HFFc6 (cell line): Measurements from ENCODE around the gene SERPINA3. TPM values are rescaled to one million over a fixed set of nuclear protein-coding genes. Genes with fewer than 3 reads are reported as not detected.

Source experiments
- DNase-seq: peaks from one replicate; pipeline ENCODE4 v3.0.0-alpha.2; 2018
- H3K27ac Mint-ChIP-seq: 2 replicates; pipeline ENCODE4 v1.8.0; 2020; ENCODE audit warnings: mild to moderate bottlenecking, mixed read lengths
- H3K27me3 Mint-ChIP-seq: 2 replicates; pipeline ENCODE4 v1.8.0; 2021; ENCODE audit warnings: mild to moderate bottlenecking, moderate library complexity, mixed read lengths; ENCODE audit not compliant: insufficient read depth
- H3K36me3 Mint-ChIP-seq: 2 replicates; pipeline ENCODE4 v1.8.0; 2021; ENCODE audit warnings: low read depth, mixed read lengths
- H3K4me1 Mint-ChIP-seq: 2 replicates; pipeline ENCODE4 v1.8.0; 2020; ENCODE audit warnings: low read depth, mixed read lengths
- H3K4me3 Mint-ChIP-seq: 2 replicates; pipeline ENCODE4 v1.8.0; 2020; ENCODE audit warnings: mild to moderate bottlenecking, moderate library complexity, mixed read lengths
- H3K9me3 Mint-ChIP-seq: 2 replicates; pipeline ENCODE4 v1.8.0; 2020; ENCODE audit warnings: mild to moderate bottlenecking, mixed read lengths
- total RNA-seq, 6 experiments: library from RNA; stranded (reverse); fragmentation: NEBNext Ultra II Directional; extraction: Animal tissue kit (Norgen Biotek cat#: 25700); gene quantifications; 2 replicates in 1 of 6; 3 replicates in 5 of 6; pipeline ENCODE4 v1.2.3, GENCODE V29; 2021
- TF ChIP-seq, protein P1 (sequence below): fragments of 200-600 bp; sonication (generic); IDR thresholded peaks from 2 replicates; pipeline ENCODE4 v1.5.0; 2021; ENCODE audit warnings: antibody characterized with exemption, mild to moderate bottlenecking

The SERPINA3 gene
- total RNA-seq, 6 experiments from 2014 or later = not detected

DNA sequence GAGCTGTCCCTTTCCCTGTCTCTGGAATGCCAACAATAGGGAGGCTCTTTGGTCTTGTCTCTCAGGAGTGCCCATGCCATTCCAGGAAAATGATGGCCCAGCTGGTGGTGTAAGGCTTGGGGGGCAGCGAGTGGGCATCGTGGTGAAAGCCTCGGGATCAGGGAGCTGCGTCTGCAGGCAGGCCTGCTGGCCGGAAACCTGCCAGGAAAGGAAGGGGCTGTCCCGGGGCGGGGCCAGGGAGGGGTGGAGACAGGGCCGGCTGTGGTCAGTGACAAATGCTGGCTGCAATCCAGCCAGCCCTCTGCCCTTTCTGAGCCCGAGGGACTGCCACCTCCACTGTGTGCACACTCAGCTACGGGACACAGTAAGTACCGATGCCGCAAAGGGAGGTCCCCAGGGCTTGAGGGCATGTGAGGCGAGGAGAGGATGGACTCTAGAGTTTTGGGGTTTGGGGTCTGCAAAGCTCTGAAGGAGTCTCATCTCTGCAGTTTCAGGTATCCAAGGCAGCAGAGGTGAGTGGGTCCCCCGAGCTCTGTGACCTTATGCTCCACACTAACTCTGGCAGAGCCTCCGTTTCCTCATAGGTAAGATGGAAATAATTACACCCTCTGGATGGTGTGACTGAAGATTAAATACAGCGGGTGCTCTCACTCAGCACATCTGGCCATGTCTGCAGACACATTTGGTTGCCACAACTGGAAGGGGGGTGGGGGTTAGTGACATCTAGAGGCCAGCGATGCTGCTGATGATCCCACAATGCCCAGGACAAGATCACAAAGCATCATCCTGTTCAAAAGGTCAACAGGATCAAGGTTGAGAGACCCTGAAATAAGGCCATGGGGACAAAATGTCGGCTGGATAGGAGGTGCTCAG is 30.8 kb upstream of the SERPINA3 start, which contains the start of gene SERPINA5:
Gene SERPINA5, plus strand, starts transcription at position 300 of the 873 bp plus-strand sequence. CDS start 5,937 bp downstream, outside the sequence.
- H3K4me1 Mint-ChIP-seq = no peaks in the 10 kb centered on the region
- peaks cover 66% of the 10 kb centered on the region for H3K9me3 Mint-ChIP-seq
- no peak within 1 kb of the TSS for H3K27ac Mint-ChIP-seq
- no peaks in the 10 kb centered on the region; the same call in 1 of the 2 replicates for H3K27me3 Mint-ChIP-seq
- TF ChIP-seq, protein P1, sequence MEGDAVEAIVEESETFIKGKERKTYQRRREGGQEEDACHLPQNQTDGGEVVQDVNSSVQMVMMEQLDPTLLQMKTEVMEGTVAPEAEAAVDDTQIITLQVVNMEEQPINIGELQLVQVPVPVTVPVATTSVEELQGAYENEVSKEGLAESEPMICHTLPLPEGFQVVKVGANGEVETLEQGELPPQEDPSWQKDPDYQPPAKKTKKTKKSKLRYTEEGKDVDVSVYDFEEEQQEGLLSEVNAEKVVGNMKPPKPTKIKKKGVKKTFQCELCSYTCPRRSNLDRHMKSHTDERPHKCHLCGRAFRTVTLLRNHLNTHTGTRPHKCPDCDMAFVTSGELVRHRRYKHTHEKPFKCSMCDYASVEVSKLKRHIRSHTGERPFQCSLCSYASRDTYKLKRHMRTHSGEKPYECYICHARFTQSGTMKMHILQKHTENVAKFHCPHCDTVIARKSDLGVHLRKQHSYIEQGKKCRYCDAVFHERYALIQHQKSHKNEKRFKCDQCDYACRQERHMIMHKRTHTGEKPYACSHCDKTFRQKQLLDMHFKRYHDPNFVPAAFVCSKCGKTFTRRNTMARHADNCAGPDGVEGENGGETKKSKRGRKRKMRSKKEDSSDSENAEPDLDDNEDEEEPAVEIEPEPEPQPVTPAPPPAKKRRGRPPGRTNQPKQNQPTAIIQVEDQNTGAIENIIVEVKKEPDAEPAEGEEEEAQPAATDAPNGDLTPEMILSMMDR = no peak
- DNase-seq = no peak
- peaks cover 4% of the 10 kb centered on the region; the same call in 1 of the 2 replicates for H3K36me3 Mint-ChIP-seq
- no peak within 1 kb of the TSS for H3K4me3 Mint-ChIP-seq

GRCh38 chr14:94582199-94582750 is 29.9 kb upstream of the SERPINA3 start:
- TF ChIP-seq, protein P1 = no peak
- H3K4me1 Mint-ChIP-seq = no peaks in the 10 kb centered on the region
- no peak overlapping the region for H3K4me3 Mint-ChIP-seq
- no peak for DNase-seq
- H3K27me3 Mint-ChIP-seq = no peaks in the 10 kb centered on the region; the same call in 1 of the 2 replicates
- peaks cover 74% of the 10 kb centered on the region for H3K9me3 Mint-ChIP-seq
- no peak overlapping the region for H3K27ac Mint-ChIP-seq
- H3K36me3 Mint-ChIP-seq = peaks cover 4% of the 10 kb centered on the region; the same call in 1 of the 2 replicates

- no peak for DNase-seq
- H3K4me3 Mint-ChIP-seq = no peak overlapping the region
- no peaks in the 10 kb centered on the region for H3K4me1 Mint-ChIP-seq
- TF ChIP-seq, protein P1 = no peak
- no peak overlapping the region for H3K27ac Mint-ChIP-seq
- no peaks in the 10 kb centered on the region; the same call in 1 of the 2 replicates for H3K27me3 Mint-ChIP-seq
- peaks cover 4% of the 10 kb centered on the region; the same call in 1 of the 2 replicates for H3K36me3 Mint-ChIP-seq
- H3K9me3 Mint-ChIP-seq = peaks cover 79% of the 10 kb centered on the region
Observed at GRCh38 chr14:94582851-94583250, 29.3 kb upstream of the SERPINA3 start.

- Mint-ChIP-seq H3K36me3 (peaks cover 4% of the 10 kb centered on the region; the same call in 1 of the 2 replicates), H3K4me3 (no peak overlapping the region), H3K27ac (no peak overlapping the region), H3K4me1 (no peaks in the 10 kb centered on the region), H3K27me3 (no peaks in the 10 kb centered on the region; the same call in 1 of the 2 replicates), H3K9me3 (peaks cover 84% of the 10 kb centered on the region)
- TF ChIP-seq, protein P1 = no peak
- DNase-seq = no peak
Observed at GRCh38 chr14:94583557-94583956, 28.6 kb upstream of the SERPINA3 start.

DNA sequence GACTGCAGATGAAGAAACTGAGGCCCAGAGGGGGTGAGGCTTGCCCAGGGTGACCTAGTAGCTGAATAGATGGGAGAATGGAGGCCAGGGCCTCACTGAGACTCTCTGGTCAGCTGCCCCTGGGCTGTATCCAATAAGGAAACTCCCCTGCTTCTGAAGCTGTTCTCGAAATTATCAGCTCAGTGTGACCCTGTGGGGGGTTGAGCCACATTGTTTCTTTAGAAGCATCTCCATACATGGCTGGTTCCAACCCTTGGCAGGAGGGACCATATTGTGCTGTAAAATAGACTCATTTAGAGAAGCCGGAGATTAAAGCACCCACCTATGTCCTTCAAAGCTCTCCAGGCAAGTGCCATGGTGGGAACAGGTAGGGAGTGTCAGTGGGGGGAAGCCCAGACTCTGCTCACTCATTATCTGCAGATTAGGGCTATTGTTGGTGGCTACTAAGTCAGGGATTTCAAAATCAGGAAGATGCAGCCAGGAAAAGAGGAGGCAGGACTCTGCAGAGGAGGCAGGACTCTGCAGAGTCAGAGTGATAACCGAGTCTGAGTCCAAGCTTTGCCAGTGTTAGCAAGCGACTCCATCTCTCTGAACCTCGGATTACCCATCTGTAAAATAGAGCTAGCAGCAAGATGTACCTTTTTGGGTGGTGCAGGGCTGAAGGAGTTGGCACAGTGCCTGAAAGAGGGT is 27.5 kb upstream of the SERPINA3 start:
- Mint-ChIP-seq H3K4me1 (no peaks in the 10 kb centered on the region), H3K9me3 (peaks cover 77% of the 10 kb centered on the region), H3K27ac (no peak overlapping the region), H3K4me3 (no peak overlapping the region), H3K27me3 (no peaks in the 10 kb centered on the region; the same call in 1 of the 2 replicates), H3K36me3 (peaks cover 4% of the 10 kb centered on the region; the same call in 1 of the 2 replicates)
- TF ChIP-seq, protein P1 = no peak
- no peak for DNase-seq
